ENCODE data around the gene PRR13. TPM values are rescaled to one million over a fixed set of nuclear protein-coding genes. Genes with fewer than 3 reads are reported as not detected.
A peak's percentile ranks its signal among the peaks of the same experiment; 100 is the strongest.

Gene PRR13
- total and polyA plus RNA-seq, 2 of the 13 experiments (the other 11 are each of a cell fraction or from before 2014, with no cell fraction given): 65.0 to 102 TPM

DNA sequence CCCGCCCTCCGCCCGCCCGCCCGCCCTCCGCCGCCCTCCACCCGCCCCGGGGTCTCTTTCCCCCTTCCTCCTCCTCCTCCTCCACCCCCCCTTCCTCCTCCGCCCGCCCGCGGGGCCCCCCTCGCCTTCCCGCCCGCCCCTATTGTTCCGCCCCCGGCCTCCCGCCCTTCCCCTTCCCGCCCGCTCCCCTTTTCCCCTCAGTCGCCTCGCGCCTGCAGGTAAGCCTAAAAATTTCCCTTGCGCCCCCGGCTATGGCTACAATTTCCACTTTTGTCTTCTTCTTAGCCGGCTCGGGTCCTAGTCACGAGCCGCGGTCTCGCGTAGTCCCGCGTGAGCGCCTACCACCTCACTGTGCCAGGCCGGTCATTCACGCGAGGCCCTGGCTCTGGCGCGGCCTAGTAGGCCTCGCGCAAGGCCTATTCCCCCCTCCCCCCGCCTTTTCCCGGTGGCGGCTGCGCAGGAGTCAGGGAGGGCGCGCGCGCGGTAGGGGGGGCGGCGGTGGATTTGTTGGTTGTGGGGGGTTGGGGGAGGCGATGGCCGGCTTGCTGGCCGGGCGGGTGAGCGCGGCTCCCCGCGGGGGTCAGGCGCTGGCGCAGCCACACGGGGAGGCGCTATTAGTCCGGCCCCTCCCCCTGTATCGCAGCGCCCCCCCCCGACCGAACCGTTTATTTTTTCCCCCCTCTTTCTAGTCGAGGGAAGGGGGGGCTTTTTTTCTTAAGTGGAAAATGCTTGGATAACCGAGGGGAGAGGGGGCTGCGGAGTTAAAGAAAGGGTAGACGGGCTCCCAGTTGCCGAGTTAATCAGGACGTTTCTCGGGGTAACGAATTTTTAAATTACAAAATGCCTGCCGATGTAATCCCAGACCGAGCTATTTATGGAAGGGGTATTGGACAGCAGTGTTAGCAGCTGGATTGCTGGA, 10.9 kb downstream of the PRR13 start (continued):
- no peak for TF ChIP-seq ZNF280D (CRISPR knock-in tag; IDR thresholded peaks at IDR 0.05)
- TF ChIP-seq AGO1 (IDR thresholded peaks at IDR 0.05; ENCODE audit: low read depth, low read length, poor library complexity, severe bottlenecking): no peak
- TF ChIP-seq, protein P1, sequence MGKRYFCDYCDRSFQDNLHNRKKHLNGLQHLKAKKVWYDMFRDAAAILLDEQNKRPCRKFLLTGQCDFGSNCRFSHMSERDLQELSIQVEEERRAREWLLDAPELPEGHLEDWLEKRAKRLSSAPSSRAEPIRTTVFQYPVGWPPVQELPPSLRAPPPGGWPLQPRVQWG (CRISPR knock-in tag; IDR thresholded peaks at IDR 0.05; ENCODE audit: borderline replicate concordance, low read depth): no peak
- peak; percentile 43; the same call in 1 of the 2 replicates for TF ChIP-seq NRL (CRISPR knock-in tag; IDR thresholded peaks at IDR 0.05; ENCODE audit: borderline replicate concordance)
- no peak for TF ChIP-seq POLR2AphosphoS2 (IDR thresholded peaks at IDR 0.05; ENCODE audit: low read depth, low read length)
- no peak for TF ChIP-seq CEBPG (CRISPR knock-in tag; IDR thresholded peaks at IDR 0.05)
- no peak for TF ChIP-seq RFX3 (CRISPR knock-in tag; IDR thresholded peaks at IDR 0.05)
- TF ChIP-seq THYN1 (CRISPR knock-in tag; IDR thresholded peaks at IDR 0.05; ENCODE audit: borderline replicate concordance, low read depth): no peak
- TF ChIP-seq ZNF547 (CRISPR knock-in tag; IDR thresholded peaks at IDR 0.05): no peak
- TF ChIP-seq ZNF687 (CRISPR knock-in tag; IDR thresholded peaks at IDR 0.05): peak; percentile 86
- TF ChIP-seq ZZZ3 (CRISPR knock-in tag; IDR thresholded peaks at IDR 0.05; ENCODE audit: borderline replicate concordance): peak; percentile 82; the same call in 1 of the 2 replicates
- no peak for TF ChIP-seq MBNL3 (CRISPR knock-in tag; conservative IDR thresholded peaks at IDR 0.05)
- no peak for TF ChIP-seq HMGXB3 (CRISPR knock-in tag; IDR thresholded peaks at IDR 0.05; ENCODE audit: borderline replicate concordance)
- no peak for TF ChIP-seq RBAK (CRISPR knock-in tag; IDR thresholded peaks at IDR 0.05)
- no peak for TF ChIP-seq SYNCRIP (IDR thresholded peaks at IDR 0.05; ENCODE audit: insufficient read depth, low read depth, low read length)

Measured in HepG2 (cell line).